Right atrium auricular region (tissue), 2 donors: Measurements from ENCODE around the gene C10orf53. TPM values are rescaled to one million over a fixed set of nuclear protein-coding genes. Genes with fewer than 3 reads are reported as not detected.

Experiments used
- DNase-seq: peaks from one replicate; pipeline ENCODE4 v3.0.0-alpha.2; 2019; ENCODE audit warnings: low spot score
- H3K27ac ChIP-seq, 2 donors: fragments of 200-600 bp; sonication (generic); 1 replicate in 1 of 2; 2 replicates in 1 of 2; pipeline ENCODE4 v1.5.1; 2016 to 2019
- H3K27me3 ChIP-seq, 2 donors: fragments of 200-600 bp; sonication (generic); one replicate each; pipeline versions ENCODE4 v1.5.1 to v1.6.0; 2017 to 2019
- H3K36me3 ChIP-seq: fragments of 200-600 bp; sonication (generic); one replicate; pipeline ENCODE4 v1.5.1; 2016
- H3K4me1 ChIP-seq, 2 donors: fragments of 200-600 bp; sonication (generic); one replicate each; pipeline versions ENCODE4 v1.5.1 to v1.6.0; 2017 to 2019
- H3K4me3 ChIP-seq, 2 donors: fragments of 200-600 bp; sonication (generic); 1 replicate in 1 of 2; 2 replicates in 1 of 2; pipeline ENCODE4 v1.5.1; 2017 to 2019; ENCODE audit warnings: mild to moderate bottlenecking in 1 of 2, moderate library complexity in 1 of 2
- H3K9me3 ChIP-seq, 2 donors: fragments of 200-600 bp; sonication (generic); one replicate each; pipeline ENCODE4 v1.5.1; 2019
- CTCF ChIP-seq, 2 donors: fragments of 200-600 bp; sonication (generic); IDR thresholded peaks; one replicate each; pipeline ENCODE4 v1.5.1; 2019; ENCODE audit warnings: antibody characterized with exemption in 2 of 2
- total RNA-seq, 2 donors: library from RNA; depleted of rRNA; stranded (reverse); fragments of >200 nt; gene quantifications; one replicate each; pipeline ENCODE4 v1.1.0, GENCODE V29; 2016

C10orf53 gene
- total RNA-seq, 2 donors from 2014 or later, result not detected

GRCh38 chr10:49651039-49651835, 28.2 kb upstream of the C10orf53 start:
- peak; percentile 52 for DNase-seq

GRCh38 chr10:49651917-49652316, 27.5 kb upstream of the C10orf53 start:
- Histone ChIP-seq H3K36me3 (no peaks in the 10 kb centered on the region), H3K27ac (no peak overlapping the region), H3K9me3 (no peaks in the 10 kb centered on the region), H3K4me3 (no peak overlapping the region), H3K4me1 (no peaks in the 10 kb centered on the region), H3K27me3 (no peaks in the 10 kb centered on the region)
- no peak for TF ChIP-seq CTCF (IDR thresholded peaks at IDR 0.05)
- peak; percentile 50 for DNase-seq

More at GRCh38 chr10:49651039-49651835, 28.2 kb upstream of the C10orf53 start:
- H3K4me1 ChIP-seq, result no peaks in the 10 kb centered on the region
- H3K27me3 ChIP-seq, result no peaks in the 10 kb centered on the region
- TF ChIP-seq CTCF (IDR thresholded peaks at IDR 0.05), result no peak
- H3K4me3 ChIP-seq, result no peak overlapping the region
- no peaks in the 10 kb centered on the region for H3K9me3 ChIP-seq
- no peaks in the 10 kb centered on the region for H3K36me3 ChIP-seq
- H3K27ac ChIP-seq, result no peak overlapping the region

- Histone ChIP-seq H3K9me3 (no peaks in the 10 kb centered on the region), H3K4me1 (no peaks in the 10 kb centered on the region), H3K36me3 (no peaks in the 10 kb centered on the region), H3K27me3 (no peaks in the 10 kb centered on the region), H3K27ac (no peak overlapping the region), H3K4me3 (no peak overlapping the region)
- no peak for TF ChIP-seq CTCF (IDR thresholded peaks at IDR 0.05)
- no peak for DNase-seq
Observed at GRCh38 chr10:49652421-49653272, 26.8 kb upstream of the C10orf53 start.

- DNase-seq, result no peak
- no peak overlapping the region for H3K27ac ChIP-seq
- H3K4me1 ChIP-seq, result no peaks in the 10 kb centered on the region
- no peaks in the 10 kb centered on the region for H3K9me3 ChIP-seq
- no peaks in the 10 kb centered on the region for H3K27me3 ChIP-seq
- TF ChIP-seq CTCF (IDR thresholded peaks at IDR 0.05), result no peak
- H3K36me3 ChIP-seq, result no peaks in the 10 kb centered on the region
- no peak overlapping the region for H3K4me3 ChIP-seq
Observed at GRCh38 chr10:49653273-49653929, 26.1 kb upstream of the C10orf53 start.

GRCh38 chr10:49654036-49654693, 25.3 kb upstream of the C10orf53 start:
- Histone ChIP-seq H3K27ac (no peak overlapping the region), H3K36me3 (no peaks in the 10 kb centered on the region), H3K27me3 (no peaks in the 10 kb centered on the region), H3K9me3 (peaks cover 0 to 5% of the 10 kb centered on the region in 2 donors), H3K4me1 (no peaks in the 10 kb centered on the region), H3K4me3 (no peak overlapping the region)
- no peak for DNase-seq
- TF ChIP-seq CTCF (IDR thresholded peaks at IDR 0.05), result no peak
